Measurements from ENCODE around the gene ECM2.

DNA sequence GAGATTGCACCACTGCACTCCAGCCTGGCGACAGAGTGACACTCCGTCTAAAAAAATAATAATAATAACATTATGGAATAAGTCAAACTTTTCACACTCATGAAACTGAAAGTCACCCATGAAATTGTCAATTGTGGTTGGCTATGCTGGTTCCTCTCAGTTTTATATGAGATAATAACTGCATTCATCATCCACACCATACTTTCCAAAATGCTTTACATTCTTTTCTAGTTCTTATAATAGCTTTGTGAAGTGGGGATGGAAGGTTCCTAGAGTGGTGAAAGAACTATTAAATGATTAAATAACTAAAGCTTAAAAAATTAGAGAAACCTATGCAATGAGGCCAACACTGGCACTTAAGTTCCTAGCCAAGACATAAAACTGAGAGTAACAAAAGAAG is 40.9 kb downstream of the ECM2 start:
- TF ChIP-seq, protein P1, sequence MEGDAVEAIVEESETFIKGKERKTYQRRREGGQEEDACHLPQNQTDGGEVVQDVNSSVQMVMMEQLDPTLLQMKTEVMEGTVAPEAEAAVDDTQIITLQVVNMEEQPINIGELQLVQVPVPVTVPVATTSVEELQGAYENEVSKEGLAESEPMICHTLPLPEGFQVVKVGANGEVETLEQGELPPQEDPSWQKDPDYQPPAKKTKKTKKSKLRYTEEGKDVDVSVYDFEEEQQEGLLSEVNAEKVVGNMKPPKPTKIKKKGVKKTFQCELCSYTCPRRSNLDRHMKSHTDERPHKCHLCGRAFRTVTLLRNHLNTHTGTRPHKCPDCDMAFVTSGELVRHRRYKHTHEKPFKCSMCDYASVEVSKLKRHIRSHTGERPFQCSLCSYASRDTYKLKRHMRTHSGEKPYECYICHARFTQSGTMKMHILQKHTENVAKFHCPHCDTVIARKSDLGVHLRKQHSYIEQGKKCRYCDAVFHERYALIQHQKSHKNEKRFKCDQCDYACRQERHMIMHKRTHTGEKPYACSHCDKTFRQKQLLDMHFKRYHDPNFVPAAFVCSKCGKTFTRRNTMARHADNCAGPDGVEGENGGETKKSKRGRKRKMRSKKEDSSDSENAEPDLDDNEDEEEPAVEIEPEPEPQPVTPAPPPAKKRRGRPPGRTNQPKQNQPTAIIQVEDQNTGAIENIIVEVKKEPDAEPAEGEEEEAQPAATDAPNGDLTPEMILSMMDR (conservative IDR thresholded peaks at IDR 0.05) = no peak
- TF ChIP-seq ZFX (IDR thresholded peaks at IDR 0.05) = no peak
